ENCODE measurements around the gene IRAG1.

Gene IRAG1

DNA sequence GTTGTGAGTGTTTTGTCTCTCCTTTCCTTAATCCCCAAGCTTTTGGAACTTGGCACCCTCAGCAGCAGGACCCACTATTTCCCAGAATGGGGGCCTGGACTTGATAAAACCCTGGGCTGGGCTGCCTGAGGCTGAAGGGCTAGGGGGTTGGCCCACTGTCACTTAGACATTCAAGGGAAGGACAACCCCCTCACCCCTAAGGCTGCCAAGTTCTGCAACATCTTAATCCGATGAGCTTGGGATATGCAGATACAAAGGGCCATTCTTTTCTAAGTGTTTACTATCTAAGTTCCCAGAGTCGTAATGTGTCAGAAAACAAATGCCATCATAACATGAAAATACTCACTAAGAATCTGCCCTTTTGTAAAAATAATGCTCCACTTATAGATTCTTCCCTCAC lies 42.9 kb downstream of the IRAG1 start:
- H3K27ac Mint-ChIP-seq, result no peak overlapping the region
- no peaks in the 10 kb centered on the region for H3K9me3 Mint-ChIP-seq (ENCODE audit: low read depth)
- no peak overlapping the region for H3K4me3 Mint-ChIP-seq
- no peaks in the 10 kb centered on the region for H3K4me1 Mint-ChIP-seq (ENCODE audit: low read depth)
- H3K36me3 Mint-ChIP-seq, result no peaks in the 10 kb centered on the region
- H3K27me3 Mint-ChIP-seq, result no peaks in the 10 kb centered on the region

DNA sequence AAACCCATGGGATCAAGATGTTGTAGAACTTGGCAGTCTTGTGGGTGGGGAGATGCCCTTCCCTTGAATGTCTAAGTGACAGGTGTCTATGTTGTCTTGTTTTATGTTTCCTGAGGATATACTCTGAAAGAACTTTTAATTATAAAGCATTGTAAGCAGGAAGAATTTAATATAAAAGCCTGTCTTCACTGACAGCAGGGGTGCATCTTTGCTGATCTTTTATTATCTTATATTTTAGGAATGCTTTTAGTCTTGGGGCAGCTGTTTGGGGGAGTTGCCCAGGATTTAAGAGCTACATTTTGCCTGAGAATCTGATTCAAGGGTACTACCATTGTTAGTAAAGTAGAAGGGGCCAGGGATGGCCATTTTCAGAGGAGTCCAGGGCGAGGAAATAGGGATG lies 43.4 kb downstream of the IRAG1 start:
- H3K27ac Mint-ChIP-seq, result no peak overlapping the region
- H3K36me3 Mint-ChIP-seq, result no peaks in the 10 kb centered on the region
- H3K27me3 Mint-ChIP-seq, result no peaks in the 10 kb centered on the region
- H3K9me3 Mint-ChIP-seq (ENCODE audit: low read depth), result no peaks in the 10 kb centered on the region
- no peak overlapping the region for H3K4me3 Mint-ChIP-seq
- H3K4me1 Mint-ChIP-seq (ENCODE audit: low read depth), result no peaks in the 10 kb centered on the region

DNA sequence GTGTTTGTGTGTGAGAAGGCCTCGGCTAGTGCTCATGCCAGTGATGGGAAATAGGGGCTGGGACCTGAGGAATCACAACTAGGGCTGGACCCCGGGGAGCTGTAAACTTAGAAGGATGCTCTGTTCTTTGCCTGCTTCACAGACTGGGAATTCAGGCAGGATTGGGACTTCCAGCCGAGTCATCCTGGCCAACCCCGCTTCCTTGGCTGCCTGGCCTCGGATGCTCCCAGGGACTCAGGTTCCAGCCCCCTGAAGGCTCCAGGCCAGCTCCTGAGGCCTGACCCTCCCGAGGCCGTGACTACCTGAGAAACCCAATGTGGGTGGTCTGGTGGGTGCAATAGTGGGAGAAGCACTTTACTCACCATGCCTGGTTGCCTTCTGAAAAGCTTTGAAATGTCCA lies 44.7 kb downstream of the IRAG1 start:
- Mint-ChIP-seq H3K4me3 (no peak overlapping the region), H3K27me3 (no peaks in the 10 kb centered on the region), H3K36me3 (no peaks in the 10 kb centered on the region), H3K27ac (no peak overlapping the region), H3K9me3 (ENCODE audit: low read depth) (no peaks in the 10 kb centered on the region), H3K4me1 (ENCODE audit: low read depth) (no peaks in the 10 kb centered on the region)

DNA sequence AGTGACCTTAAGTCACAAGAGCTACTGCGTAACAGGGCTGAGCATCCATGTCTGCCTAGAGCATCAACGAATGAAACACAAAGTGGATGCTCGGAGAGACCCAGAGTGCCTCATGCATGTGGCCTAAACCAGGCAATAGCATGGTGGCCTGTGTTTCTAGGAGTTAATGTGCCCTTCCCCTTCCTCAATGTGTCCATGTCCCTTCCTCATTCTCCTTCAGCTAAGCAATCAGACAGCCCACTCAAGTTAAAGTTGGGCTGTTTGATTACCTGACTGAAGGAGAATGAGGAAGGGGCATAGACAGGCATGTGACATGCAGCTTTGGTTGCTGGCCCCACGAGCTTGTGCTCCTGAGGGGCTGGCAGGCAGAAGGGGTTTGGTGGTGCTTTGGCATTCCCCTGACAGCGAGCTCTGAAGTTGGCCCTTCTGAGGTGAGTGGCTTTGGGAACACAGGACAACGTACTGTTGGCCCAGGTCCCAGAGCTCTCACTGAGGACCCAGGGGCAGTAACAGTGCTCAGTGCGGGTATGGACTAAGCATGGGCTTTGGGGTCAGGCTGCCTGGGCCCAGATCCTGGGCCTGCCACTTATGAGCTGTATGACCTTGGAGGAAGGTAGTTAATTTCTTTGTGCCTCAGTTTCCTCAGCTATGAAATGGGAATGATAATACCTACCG lies 46.7 kb downstream of the IRAG1 start:
- H3K9me3 Mint-ChIP-seq (ENCODE audit: low read depth), result no peaks in the 10 kb centered on the region
- no peaks in the 10 kb centered on the region for H3K27me3 Mint-ChIP-seq
- no peaks in the 10 kb centered on the region for H3K36me3 Mint-ChIP-seq
- no peak overlapping the region for H3K4me3 Mint-ChIP-seq
- no peaks in the 10 kb centered on the region for H3K4me1 Mint-ChIP-seq (ENCODE audit: low read depth)
- no peak overlapping the region for H3K27ac Mint-ChIP-seq

DNA sequence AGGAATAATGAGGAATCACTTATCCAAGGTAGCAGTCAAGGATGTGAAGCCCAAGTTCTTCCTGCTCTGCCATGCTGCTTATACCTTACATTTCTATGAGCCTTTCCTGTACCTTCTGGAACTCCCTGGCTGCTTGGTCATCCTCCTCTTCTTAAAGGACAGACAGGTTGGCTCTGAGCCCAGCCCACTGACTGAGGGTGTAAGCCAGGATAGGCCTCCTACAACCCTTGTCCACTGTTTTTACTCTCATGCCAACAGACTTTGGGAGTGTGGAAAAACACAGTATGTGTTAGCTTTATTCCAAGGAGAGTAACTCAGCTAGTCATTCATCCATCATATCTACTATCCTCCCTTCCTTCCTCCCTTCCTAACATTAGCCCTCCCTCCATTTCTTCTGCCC lies 47.5 kb downstream of the IRAG1 start:
- no peaks in the 10 kb centered on the region for H3K4me1 Mint-ChIP-seq (ENCODE audit: low read depth)
- H3K27me3 Mint-ChIP-seq, result no peaks in the 10 kb centered on the region
- H3K27ac Mint-ChIP-seq, result no peak overlapping the region
- no peaks in the 10 kb centered on the region for H3K36me3 Mint-ChIP-seq
- no peak overlapping the region for H3K4me3 Mint-ChIP-seq
- H3K9me3 Mint-ChIP-seq (ENCODE audit: low read depth), result no peaks in the 10 kb centered on the region

DNA sequence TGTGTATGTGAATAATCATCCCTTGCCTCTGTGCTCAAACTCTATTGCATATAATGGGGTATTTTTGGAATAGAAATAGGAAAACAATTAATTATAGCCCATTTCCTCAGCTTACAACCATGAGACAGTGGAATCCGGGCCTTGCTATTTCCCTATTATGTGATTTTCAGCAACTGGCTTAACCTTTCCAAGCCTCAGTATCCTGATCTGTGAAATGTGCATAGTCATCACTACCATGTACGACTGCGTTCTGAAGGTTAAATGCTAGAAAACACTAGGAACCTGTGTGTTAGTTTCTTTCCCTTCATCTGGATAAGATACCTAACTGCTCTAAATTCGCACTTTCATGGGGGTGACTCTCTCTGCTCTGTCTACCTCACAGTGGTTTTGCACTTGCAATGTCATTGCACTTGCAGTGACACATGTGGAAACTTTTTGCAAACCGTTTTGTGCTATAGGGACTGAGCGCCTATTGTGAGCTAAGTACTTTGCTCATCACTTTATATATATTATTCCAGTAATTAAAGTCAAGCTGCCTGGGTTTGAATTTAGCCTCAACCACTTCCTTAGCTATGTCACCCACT lies 48.3 kb downstream of the IRAG1 start:
- Mint-ChIP-seq H3K27ac (no peak overlapping the region), H3K27me3 (no peaks in the 10 kb centered on the region), H3K36me3 (no peaks in the 10 kb centered on the region), H3K9me3 (ENCODE audit: low read depth) (no peaks in the 10 kb centered on the region), H3K4me3 (no peak overlapping the region), H3K4me1 (ENCODE audit: low read depth) (no peaks in the 10 kb centered on the region)

All from activated naive CD8-positive, alpha-beta T cell (primary cell).